WERI-Rb-1 (cell line): ENCODE results near the gene MXD4.
A peak's percentile ranks its signal among the peaks of the same experiment; 100 is the strongest.
"Not testable (repeated sequence)": the region's sequence is repeated elsewhere in the genome, so short reads cannot be mapped to it uniquely, and the experiment has no call there.

Source experiments
- DNase-seq: peaks from one replicate; pipeline ENCODE4 v3.0.0-alpha.2; 2020
- H3K27ac ChIP-seq: fragments of 250-450 bp; sonication (Bioruptor Pico); 2 replicates; pipeline ENCODE4 v1.5.1; 2020; ENCODE audit warnings: mild to moderate bottlenecking, moderate library complexity
- H3K27me3 ChIP-seq: fragments of 250-450 bp; sonication (Bioruptor Pico); 2 replicates; pipeline ENCODE4 v1.5.1; 2021; ENCODE audit warnings: mild to moderate bottlenecking, low read depth, moderate library complexity; ENCODE audit not compliant: insufficient read depth, severe bottlenecking
- H3K36me3 ChIP-seq: fragments of 250-450 bp; sonication (Bioruptor Pico); 2 replicates; pipeline ENCODE4 v1.5.1; 2020; ENCODE audit warnings: mild to moderate bottlenecking, moderate library complexity
- H3K4me3 ChIP-seq: 2 replicates; pipeline ENCODE4 v1.5.1; 2011; ENCODE audit warnings: low read depth, mild to moderate bottlenecking, control low read depth, low read length
- H3K9me3 ChIP-seq: fragments of 250-450 bp; sonication (Bioruptor Pico); 2 replicates; pipeline ENCODE4 v1.5.1; 2021; ENCODE audit warnings: mild to moderate bottlenecking, moderate library complexity; ENCODE audit not compliant: severe bottlenecking
- TF ChIP-seq, protein P1 (sequence below): IDR thresholded peaks from 2 replicates; pipeline ENCODE4 v1.5.1; 2011; ENCODE audit warnings: low read depth, mild to moderate bottlenecking, control low read depth, inconsistent platforms, low read length

MXD4 gene

GRCh38 chr4:2280531-2281300, 18.8 kb upstream of the MXD4 start:
- TF ChIP-seq, protein P1, sequence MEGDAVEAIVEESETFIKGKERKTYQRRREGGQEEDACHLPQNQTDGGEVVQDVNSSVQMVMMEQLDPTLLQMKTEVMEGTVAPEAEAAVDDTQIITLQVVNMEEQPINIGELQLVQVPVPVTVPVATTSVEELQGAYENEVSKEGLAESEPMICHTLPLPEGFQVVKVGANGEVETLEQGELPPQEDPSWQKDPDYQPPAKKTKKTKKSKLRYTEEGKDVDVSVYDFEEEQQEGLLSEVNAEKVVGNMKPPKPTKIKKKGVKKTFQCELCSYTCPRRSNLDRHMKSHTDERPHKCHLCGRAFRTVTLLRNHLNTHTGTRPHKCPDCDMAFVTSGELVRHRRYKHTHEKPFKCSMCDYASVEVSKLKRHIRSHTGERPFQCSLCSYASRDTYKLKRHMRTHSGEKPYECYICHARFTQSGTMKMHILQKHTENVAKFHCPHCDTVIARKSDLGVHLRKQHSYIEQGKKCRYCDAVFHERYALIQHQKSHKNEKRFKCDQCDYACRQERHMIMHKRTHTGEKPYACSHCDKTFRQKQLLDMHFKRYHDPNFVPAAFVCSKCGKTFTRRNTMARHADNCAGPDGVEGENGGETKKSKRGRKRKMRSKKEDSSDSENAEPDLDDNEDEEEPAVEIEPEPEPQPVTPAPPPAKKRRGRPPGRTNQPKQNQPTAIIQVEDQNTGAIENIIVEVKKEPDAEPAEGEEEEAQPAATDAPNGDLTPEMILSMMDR, result 0 out of 2 replicates have a peak, but pooled peaks have one; percentile 19
- Histone ChIP-seq H3K36me3 (no peaks in the 10 kb centered on the region), H3K27ac (no peak overlapping the region), H3K9me3 (no peaks in the 10 kb centered on the region), H3K27me3 (no peaks in the 10 kb centered on the region), H3K4me3 (no peak overlapping the region)
- DNase-seq, result no peak

DNA sequence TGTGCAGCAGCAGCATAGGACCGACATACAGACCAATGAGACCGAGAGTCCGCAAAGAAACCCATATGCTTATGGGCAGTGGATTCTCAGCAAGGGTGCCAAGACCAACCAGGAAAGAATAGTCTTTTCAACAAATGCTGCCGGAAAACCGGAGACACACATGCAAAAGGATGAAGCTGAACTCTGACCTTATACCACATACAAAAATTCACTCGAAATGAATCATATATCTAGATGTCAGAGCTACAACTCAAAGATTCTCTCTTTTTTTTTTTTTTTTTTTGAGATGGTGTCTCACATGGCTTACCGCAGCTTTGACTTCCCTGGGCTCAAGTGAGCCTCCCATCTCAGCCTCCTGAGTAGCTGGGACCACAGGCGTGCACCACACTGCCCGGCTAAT, 16.0 kb upstream of the MXD4 start:
- TF ChIP-seq, protein P1, result no peak
- H3K4me3 ChIP-seq, result no peak overlapping the region
- no peak for DNase-seq
- H3K27ac ChIP-seq, result no peak overlapping the region
- H3K36me3 ChIP-seq, result no peaks in the 10 kb centered on the region
- H3K27me3 ChIP-seq, result no peaks in the 10 kb centered on the region
- H3K9me3 ChIP-seq, result no peaks in the 10 kb centered on the region

- TF ChIP-seq, protein P1, result no peak
- Histone ChIP-seq H3K36me3 (no peaks in the 10 kb centered on the region), H3K27ac (no peak overlapping the region), H3K4me3 (no peak overlapping the region), H3K27me3 (no peaks in the 10 kb centered on the region), H3K9me3 (no peaks in the 10 kb centered on the region)
- DNase-seq, result no peak
Observed at GRCh38 chr4:2276581-2277325, 14.8 kb upstream of the MXD4 start.

DNA sequence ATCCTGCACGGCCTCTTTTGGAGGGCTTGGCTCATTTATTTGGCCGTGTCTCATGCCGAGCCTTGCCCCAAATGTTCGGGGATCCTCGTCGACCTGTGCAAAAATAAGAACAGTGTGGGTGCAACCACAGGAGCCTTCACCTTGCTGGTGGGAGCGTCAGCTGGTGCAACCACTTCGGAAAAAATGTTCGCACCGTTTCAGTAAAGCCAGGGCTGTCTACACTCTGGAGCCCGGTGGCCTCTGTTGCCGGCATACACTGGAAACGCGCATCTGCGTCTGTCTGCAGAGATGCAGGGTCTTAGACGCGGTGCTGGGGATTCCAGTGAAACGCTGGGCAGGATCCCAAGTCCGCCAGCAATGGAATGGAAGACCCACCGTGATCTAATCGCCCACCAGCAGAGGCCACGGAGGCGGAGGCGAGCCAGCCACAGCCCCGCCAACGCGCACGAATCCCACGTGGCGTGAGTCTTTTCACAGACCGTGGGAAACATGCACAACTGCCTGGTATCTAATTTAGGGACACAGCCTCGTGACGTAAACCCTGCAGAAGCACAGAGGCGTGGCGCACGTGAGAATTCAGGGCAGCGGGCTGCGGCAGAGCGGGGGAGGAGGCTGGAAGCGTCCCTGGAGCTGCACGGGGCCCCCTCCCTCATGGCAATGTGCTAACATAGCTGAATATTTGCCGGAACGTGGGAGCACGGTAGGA, 13.8 kb upstream of the MXD4 start:
- Histone ChIP-seq H3K9me3 (no peaks in the 10 kb centered on the region), H3K4me3 (no peak overlapping the region), H3K27me3 (no peaks in the 10 kb centered on the region), H3K27ac (no peak overlapping the region), H3K36me3 (no peaks in the 10 kb centered on the region)
- DNase-seq, result no peak
- TF ChIP-seq, protein P1, result no peak

DNA sequence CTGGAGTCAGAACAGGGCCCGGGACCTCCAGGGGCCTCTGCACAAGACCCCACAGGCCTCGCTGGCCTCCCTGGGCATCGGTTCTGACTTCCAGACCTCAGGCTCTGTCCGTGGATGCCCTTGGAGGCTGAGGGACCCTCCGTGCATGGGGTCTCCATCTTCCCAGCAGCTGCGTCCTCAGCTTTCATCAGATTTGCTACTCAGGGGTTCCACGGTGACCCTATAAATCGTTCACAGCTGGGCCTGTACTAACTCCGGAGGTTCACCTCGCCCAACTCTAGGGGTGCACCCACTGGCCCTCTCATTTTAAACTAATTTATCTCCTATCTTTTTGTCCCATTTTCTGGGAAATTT, 13.1 kb upstream of the MXD4 start:
- H3K4me3 ChIP-seq, DNase-seq, H3K27me3 ChIP-seq, H3K27ac ChIP-seq, H3K9me3 ChIP-seq, H3K36me3 ChIP-seq: not testable (repeated sequence)
